GM23338 (cell line): ENCODE data around the gene SLC13A5.

ENCODE experiments used
- CREB1 ChIP-seq: fragments of 250-450 bp; sonication (Bioruptor Pico); IDR thresholded peaks from 2 replicates; pipeline ENCODE4 v1.5.0; 2020; ENCODE audit warnings: low read depth, mild to moderate bottlenecking, moderate library complexity
- EZH2 ChIP-seq: fragments of 200-600 bp; sonication (generic); IDR thresholded peaks from one replicate; pipeline ENCODE4 v1.8.0; 2017; ENCODE audit warnings: antibody characterized with exemption, mild to moderate bottlenecking, low read depth; ENCODE audit not compliant: unreplicated experiment
- EZH2phosphoT487 ChIP-seq: fragments of 200-600 bp; sonication (generic); IDR thresholded peaks from one replicate; pipeline ENCODE4 v1.8.1; 2018; ENCODE audit warnings: antibody characterized with exemption; ENCODE audit not compliant: unreplicated experiment
- JUNB ChIP-seq: IDR thresholded peaks from one replicate; pipeline ENCODE4 v1.6.1; 2016; ENCODE audit warnings: antibody characterized with exemption; ENCODE audit not compliant: unreplicated experiment
- NANOG ChIP-seq: IDR thresholded peaks from 2 replicates; pipeline ENCODE4 v1.6.1; 2016; ENCODE audit warnings: antibody characterized with exemption, borderline replicate concordance
- POLR2AphosphoS5 ChIP-seq: IDR thresholded peaks from 2 replicates; pipeline ENCODE4 v1.6.1; 2016; ENCODE audit warnings: antibody characterized with exemption, low read depth
- STAT1 ChIP-seq: IDR thresholded peaks from one replicate; pipeline ENCODE4 v1.6.1; 2016; ENCODE audit warnings: antibody characterized with exemption; ENCODE audit not compliant: unreplicated experiment
- ZNF331 ChIP-seq: fragments of 250-450 bp; sonication (Bioruptor Pico); IDR thresholded peaks from 2 replicates; pipeline ENCODE4 v1.5.0; 2020; ENCODE audit warnings: low read depth, mild to moderate bottlenecking, moderate library complexity
- TF ChIP-seq, protein P1 (sequence below), 2 experiments: fragments of 200-600 bp in 1 of 2; sonication (generic) in 1 of 2; conservative IDR thresholded peaks; 2 replicates each; pipeline versions ENCODE4 v1.5.1 to v1.6.1; 2016 to 2017; ENCODE audit warnings: antibody characterized with exemption in 2 of 2, low read depth in 2 of 2, mild to moderate bottlenecking in 2 of 2, moderate library complexity in 1 of 2
- TF ChIP-seq, protein P2 (sequence below): IDR thresholded peaks from one replicate; pipeline ENCODE4 v1.6.1; 2018; ENCODE audit warnings: antibody characterized with exemption; ENCODE audit not compliant: unreplicated experiment

GRCh38 chr17:6749519-6749918 is 36.4 kb upstream of the SLC13A5 start:
- TF ChIP-seq JUNB (no peak), EZH2phosphoT487 (no peak), EZH2 (no peak), POLR2AphosphoS5 (no peak), CREB1 (CRISPR knock-in tag) (no peak), ZNF331 (CRISPR knock-in tag) (no peak), STAT1 (no peak), NANOG (no peak)
- TF ChIP-seq, protein P1, sequence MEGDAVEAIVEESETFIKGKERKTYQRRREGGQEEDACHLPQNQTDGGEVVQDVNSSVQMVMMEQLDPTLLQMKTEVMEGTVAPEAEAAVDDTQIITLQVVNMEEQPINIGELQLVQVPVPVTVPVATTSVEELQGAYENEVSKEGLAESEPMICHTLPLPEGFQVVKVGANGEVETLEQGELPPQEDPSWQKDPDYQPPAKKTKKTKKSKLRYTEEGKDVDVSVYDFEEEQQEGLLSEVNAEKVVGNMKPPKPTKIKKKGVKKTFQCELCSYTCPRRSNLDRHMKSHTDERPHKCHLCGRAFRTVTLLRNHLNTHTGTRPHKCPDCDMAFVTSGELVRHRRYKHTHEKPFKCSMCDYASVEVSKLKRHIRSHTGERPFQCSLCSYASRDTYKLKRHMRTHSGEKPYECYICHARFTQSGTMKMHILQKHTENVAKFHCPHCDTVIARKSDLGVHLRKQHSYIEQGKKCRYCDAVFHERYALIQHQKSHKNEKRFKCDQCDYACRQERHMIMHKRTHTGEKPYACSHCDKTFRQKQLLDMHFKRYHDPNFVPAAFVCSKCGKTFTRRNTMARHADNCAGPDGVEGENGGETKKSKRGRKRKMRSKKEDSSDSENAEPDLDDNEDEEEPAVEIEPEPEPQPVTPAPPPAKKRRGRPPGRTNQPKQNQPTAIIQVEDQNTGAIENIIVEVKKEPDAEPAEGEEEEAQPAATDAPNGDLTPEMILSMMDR (conservative IDR thresholded peaks at IDR 0.05; ENCODE audit: low read depth in 2 of 2): peak in 1 of 2 experiments; percentile 57; a peak in 2 of 4 replicates
- TF ChIP-seq, protein P2, sequence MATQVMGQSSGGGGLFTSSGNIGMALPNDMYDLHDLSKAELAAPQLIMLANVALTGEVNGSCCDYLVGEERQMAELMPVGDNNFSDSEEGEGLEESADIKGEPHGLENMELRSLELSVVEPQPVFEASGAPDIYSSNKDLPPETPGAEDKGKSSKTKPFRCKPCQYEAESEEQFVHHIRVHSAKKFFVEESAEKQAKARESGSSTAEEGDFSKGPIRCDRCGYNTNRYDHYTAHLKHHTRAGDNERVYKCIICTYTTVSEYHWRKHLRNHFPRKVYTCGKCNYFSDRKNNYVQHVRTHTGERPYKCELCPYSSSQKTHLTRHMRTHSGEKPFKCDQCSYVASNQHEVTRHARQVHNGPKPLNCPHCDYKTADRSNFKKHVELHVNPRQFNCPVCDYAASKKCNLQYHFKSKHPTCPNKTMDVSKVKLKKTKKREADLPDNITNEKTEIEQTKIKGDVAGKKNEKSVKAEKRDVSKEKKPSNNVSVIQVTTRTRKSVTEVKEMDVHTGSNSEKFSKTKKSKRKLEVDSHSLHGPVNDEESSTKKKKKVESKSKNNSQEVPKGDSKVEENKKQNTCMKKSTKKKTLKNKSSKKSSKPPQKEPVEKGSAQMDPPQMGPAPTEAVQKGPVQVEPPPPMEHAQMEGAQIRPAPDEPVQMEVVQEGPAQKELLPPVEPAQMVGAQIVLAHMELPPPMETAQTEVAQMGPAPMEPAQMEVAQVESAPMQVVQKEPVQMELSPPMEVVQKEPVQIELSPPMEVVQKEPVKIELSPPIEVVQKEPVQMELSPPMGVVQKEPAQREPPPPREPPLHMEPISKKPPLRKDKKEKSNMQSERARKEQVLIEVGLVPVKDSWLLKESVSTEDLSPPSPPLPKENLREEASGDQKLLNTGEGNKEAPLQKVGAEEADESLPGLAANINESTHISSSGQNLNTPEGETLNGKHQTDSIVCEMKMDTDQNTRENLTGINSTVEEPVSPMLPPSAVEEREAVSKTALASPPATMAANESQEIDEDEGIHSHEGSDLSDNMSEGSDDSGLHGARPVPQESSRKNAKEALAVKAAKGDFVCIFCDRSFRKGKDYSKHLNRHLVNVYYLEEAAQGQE: no peak
